Activated CD8-positive, alpha-beta T cell treated with anti-CD3 and anti-CD28 coated beads for 36 hours (primary cell): ENCODE measurements around the gene SPI1. TPM values are rescaled to one million over a fixed set of nuclear protein-coding genes. Genes with fewer than 3 reads are reported as not detected.

ENCODE experiments used
- ATAC-seq: fragments of 200-7000 bp; cut with Tn5 transposase; one replicate; pipeline ENCODE4 v1.10.0; 2021; ENCODE audit warnings: mild to moderate bottlenecking, moderate library complexity
- CTCF ChIA-PET: fragments of 350-600 bp; sonication (Branson Sonifier 250); formaldehyde crosslinking; loops from one replicate; lab custom pipeline; 2021; ENCODE audit warnings: antibody characterized with exemption; lab: Charles Lee
- POLR2A ChIA-PET: fragments of 350-600 bp; sonication (Branson Sonifier 250); formaldehyde crosslinking; loops from one replicate; lab custom pipeline; 2021; ENCODE audit warnings: antibody characterized with exemption; lab: Charles Lee
- DNase-seq: peaks from one replicate; pipeline ENCODE4 v3.0.0-alpha.2; 2020
- H3K27ac Mint-ChIP-seq: one replicate; pipeline ENCODE4 v1.8.0; 2021; ENCODE audit warnings: mild to moderate bottlenecking, mixed read lengths
- H3K27me3 Mint-ChIP-seq: one replicate; pipeline ENCODE4 v1.8.0; 2021; ENCODE audit warnings: mixed read lengths
- H3K36me3 Mint-ChIP-seq: one replicate; pipeline ENCODE4 v1.8.0; 2021; ENCODE audit warnings: low read depth, mixed read lengths
- H3K4me1 Mint-ChIP-seq: one replicate; pipeline ENCODE4 v1.8.0; 2021; ENCODE audit warnings: low read depth, mixed read lengths
- H3K4me3 Mint-ChIP-seq: one replicate; pipeline ENCODE4 v1.8.0; 2021; ENCODE audit warnings: mild to moderate bottlenecking, moderate library complexity, mixed read lengths
- H3K9me3 Mint-ChIP-seq: one replicate; pipeline ENCODE4 v1.8.0; 2021; ENCODE audit warnings: mixed read lengths
- intact Hi-C: fragments of 100-400 bp; cut with micrococcal nuclease; formaldehyde crosslinking; loops from one replicate; pipeline ENCODE4 v1.10.0; 2022
- total RNA-seq, 2 experiments: library from RNA; stranded (reverse); gene quantifications; one replicate each; pipeline ENCODE4 v1.2.3, GENCODE V29; 2021
- TF ChIP-seq, protein P1 (sequence below): fragments of 200-600 bp; IDR thresholded peaks from one replicate; pipeline ENCODE4 v1.8.0; 2022; ENCODE audit warnings: antibody characterized with exemption, mild to moderate bottlenecking

The SPI1 gene
- total RNA-seq, 2 experiments from 2014 or later, result 0.25 TPM; not detected in 1

DNA sequence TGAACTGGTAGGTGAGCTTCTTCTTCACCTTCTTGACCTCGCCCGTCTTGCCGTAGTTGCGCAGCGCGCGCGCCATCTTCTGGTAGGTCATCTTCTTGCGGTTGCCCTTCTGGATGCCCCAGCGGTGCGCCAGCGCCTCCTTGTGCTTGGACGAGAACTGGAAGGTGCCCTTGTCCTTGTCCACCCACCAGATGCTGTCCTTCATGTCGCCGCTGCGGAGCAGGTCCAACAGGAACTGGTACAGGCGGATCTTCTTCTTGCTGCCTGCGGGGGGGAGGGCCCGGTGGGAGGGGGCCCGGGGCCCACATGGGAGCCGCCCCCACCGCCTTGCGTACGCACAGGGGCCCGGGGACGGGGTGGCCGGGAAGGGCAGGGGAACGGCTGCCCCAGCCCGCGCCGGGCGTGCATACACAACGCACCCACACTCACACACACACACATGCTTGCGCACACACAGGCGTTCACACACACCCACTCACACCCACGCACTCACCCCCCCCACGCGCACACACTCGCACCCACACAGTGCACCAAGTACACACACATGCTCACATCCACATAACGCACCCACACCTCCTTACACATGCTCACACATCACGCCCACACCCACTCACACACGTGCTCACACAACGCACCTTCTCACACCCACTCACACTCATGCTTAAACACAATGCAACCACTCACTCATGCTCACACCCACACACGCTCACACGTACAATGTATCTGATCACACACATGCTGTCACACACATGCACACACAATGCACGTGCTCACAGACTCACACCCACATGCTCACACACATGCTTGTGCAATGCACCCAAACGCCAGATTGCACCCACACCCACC is 22.8 kb downstream of the SPI1 start:
- ATAC-seq (peak; percentile 43), DNase-seq (peak; percentile 71)
- H3K27ac Mint-ChIP-seq, result no peak overlapping the region
- TF ChIP-seq, protein P1, sequence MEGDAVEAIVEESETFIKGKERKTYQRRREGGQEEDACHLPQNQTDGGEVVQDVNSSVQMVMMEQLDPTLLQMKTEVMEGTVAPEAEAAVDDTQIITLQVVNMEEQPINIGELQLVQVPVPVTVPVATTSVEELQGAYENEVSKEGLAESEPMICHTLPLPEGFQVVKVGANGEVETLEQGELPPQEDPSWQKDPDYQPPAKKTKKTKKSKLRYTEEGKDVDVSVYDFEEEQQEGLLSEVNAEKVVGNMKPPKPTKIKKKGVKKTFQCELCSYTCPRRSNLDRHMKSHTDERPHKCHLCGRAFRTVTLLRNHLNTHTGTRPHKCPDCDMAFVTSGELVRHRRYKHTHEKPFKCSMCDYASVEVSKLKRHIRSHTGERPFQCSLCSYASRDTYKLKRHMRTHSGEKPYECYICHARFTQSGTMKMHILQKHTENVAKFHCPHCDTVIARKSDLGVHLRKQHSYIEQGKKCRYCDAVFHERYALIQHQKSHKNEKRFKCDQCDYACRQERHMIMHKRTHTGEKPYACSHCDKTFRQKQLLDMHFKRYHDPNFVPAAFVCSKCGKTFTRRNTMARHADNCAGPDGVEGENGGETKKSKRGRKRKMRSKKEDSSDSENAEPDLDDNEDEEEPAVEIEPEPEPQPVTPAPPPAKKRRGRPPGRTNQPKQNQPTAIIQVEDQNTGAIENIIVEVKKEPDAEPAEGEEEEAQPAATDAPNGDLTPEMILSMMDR, result peak; percentile 30
- no peaks in the 10 kb centered on the region for H3K9me3 Mint-ChIP-seq
- no peaks in the 10 kb centered on the region for H3K36me3 Mint-ChIP-seq
- no peak overlapping the region for H3K4me3 Mint-ChIP-seq
- POLR2A ChIA-PET, result interaction anchor here (0.6 kb wide), 1 partner anchor 347 kb away, joined by 3 read pairs; no protein-coding TSS in a partner anchor
- no peaks in the 10 kb centered on the region for H3K27me3 Mint-ChIP-seq
- intact Hi-C loops, result no loop called here
- CTCF ChIA-PET, result interaction anchor here (0.6 to 2.0 kb wide), 6 partner anchors 18 to 357 kb away, joined by 3 to 6 read pairs (median 4); partner anchors contain the start of gene ACP2
- H3K4me1 Mint-ChIP-seq, result peaks cover 10% of the 10 kb centered on the region

GRCh38 chr11:47354913-47355282 is 23.4 kb downstream of the SPI1 start:
- H3K4me3 Mint-ChIP-seq, result no peak overlapping the region

DNA sequence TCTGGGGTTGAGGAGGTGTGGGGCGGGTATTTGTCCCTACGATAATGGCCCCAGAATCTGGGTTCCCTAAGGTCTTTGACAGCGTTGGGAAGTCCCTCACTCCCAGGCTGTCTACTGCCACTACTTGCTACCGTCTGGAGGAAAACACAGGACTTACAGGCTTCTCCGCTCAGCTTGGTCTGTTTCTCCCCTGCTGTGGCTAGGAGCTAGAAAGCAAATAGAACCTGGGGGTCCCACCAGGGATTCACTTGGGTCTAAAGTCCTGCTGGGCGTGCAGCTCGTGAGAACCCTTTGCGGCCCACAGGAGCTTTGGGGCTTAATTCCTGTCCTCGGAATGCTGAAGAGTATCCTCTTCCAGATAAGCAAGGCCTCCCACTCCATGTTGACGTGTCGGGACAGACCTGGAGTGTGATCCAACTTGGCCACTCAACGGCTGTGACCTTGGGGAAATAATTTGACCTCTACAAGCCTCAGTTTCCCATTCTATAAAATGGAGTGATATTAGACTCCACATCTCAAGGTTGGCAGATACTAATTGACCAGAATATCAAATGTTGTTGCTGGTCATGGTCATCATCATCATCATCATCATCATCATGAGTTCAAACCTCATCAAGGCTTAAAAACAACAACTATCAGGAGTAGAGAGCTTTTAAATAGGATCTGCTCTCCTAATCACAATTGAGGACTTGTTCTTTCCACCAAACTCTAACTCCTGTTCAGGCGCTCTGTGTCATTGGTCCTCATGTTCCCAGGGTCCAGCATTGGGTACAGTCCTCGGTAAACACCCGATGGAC is 24.2 kb downstream of the SPI1 start:
- Mint-ChIP-seq H3K27ac (no peak overlapping the region), H3K27me3 (no peaks in the 10 kb centered on the region), H3K9me3 (no peaks in the 10 kb centered on the region), H3K4me3 (no peak overlapping the region), H3K4me1 (peaks cover under 1% of the 10 kb centered on the region), H3K36me3 (no peaks in the 10 kb centered on the region)
- CTCF ChIA-PET, result interaction anchor here (1.2 to 2.0 kb wide), 3 partner anchors 20 to 356 kb away, joined by 3 to 6 read pairs (median 4); no protein-coding TSS in a partner anchor
- TF ChIP-seq, protein P1, result no peak
- ATAC-seq, result no peak
- intact Hi-C loops, result no loop called here
- POLR2A ChIA-PET, result no interaction called here
- no peak for DNase-seq

More at GRCh38 chr11:47354913-47355282, 23.4 kb downstream of the SPI1 start:
- Mint-ChIP-seq H3K4me1 (peaks cover 8% of the 10 kb centered on the region), H3K36me3 (no peaks in the 10 kb centered on the region), H3K27ac (no peak overlapping the region), H3K27me3 (no peaks in the 10 kb centered on the region), H3K9me3 (no peaks in the 10 kb centered on the region)
- intact Hi-C loops, result no loop called here
- TF ChIP-seq, protein P1, result no peak
- CTCF ChIA-PET, result interaction anchor here (0.6 to 2.0 kb wide), 6 partner anchors 19 to 357 kb away, joined by 3 to 6 read pairs (median 4); partner anchors contain the start of gene ACP2
- POLR2A ChIA-PET, result interaction anchor here (0.6 kb wide), 1 partner anchor 346 kb away, joined by 3 read pairs; no protein-coding TSS in a partner anchor
- DNase-seq (no peak), ATAC-seq (no peak)

GRCh38 chr11:47352556-47352955 is 25.8 kb downstream of the SPI1 start, which contains the start of gene MYBPC3:
Gene MYBPC3 (minus strand): TSS chr11:47352702. CDS start chr11:47352647, 55 bp downstream.
- Mint-ChIP-seq H3K27ac (no peak within 1 kb of the TSS), H3K9me3 (no peaks in the 10 kb centered on the region), H3K4me3 (no peak within 1 kb of the TSS), H3K4me1 (no peaks in the 10 kb centered on the region), H3K36me3 (no peaks in the 10 kb centered on the region), H3K27me3 (no peaks in the 10 kb centered on the region)
- TF ChIP-seq, protein P1, result no peak
- ChIA-PET CTCF (no interaction called here), POLR2A (no interaction called here)
- ATAC-seq (no peak), DNase-seq (no peak)
- intact Hi-C loops, result no loop called here
